ENCODE measurements around the gene ALOXE3.

Gene ALOXE3

DNA sequence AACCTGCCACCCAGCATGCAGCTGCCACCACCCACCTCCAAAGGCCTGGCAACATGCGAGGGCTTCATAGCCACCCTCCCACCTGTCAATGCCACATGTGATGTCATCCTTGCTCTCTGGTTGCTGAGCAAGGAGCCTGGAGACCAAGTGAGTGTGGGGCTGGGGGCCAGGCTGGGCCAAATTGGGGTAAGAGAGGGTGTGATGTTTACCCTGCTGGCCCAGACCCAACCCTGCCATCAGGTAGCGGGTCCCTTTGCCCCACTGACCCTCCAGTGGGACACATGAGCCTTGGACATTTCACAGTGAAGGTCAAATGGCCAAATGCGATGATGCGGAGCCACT, 70.6 kb downstream of the ALOXE3 start:
- no peak for DNase-seq (ENCODE audit: low read depth)

DNA sequence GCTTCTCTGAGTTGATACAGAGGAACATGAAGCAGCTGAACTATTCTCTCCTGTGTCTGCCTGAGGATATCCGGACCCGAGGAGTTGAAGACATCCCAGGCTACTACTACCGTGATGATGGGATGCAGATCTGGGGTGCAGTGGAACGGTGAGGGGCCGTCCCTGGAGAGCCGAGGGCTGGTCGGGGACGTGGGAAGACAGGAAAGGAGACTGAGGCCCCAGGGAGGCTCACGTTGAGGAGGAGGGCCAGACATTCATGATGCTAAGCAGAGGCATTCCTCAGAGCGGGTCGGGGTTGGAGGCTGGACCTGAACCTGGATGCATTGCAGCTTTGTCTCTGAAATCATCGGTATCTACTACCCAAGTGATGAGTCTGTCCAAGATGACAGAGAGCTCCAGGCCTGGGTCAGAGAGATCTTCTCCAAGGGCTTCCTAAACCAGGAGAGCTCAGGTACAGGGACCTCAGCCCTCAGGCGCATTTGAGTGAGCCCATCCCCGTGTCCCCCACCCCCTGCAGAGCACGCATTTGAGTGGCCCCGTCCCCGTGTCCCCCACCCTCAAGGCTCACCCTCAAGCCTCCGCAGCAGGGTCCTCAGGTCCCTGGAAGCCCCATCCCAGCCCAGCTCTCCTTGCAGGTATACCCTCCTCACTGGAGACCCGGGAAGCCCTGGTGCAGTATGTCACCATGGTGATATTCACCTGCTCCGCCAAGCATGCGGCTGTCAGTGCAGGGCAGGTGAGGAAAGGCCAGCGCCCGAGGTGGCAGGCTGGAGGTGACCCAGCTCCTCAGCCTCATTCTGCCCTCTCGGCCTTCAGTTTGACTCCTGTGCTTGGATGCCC, 71.2 kb downstream of the ALOXE3 start:
- DNase-seq (ENCODE audit: low read depth) = no peak

GRCh38 chr17:8046306-8046928, 71.9 kb downstream of the ALOXE3 start:
- no peak for DNase-seq (ENCODE audit: low read depth)

Measured in HS-5 (cell line).